ENCODE measurements around the gene SGMS1. TPM values are rescaled to one million over a fixed set of nuclear protein-coding genes. Genes with fewer than 3 reads are reported as not detected.

The SGMS1 gene
- total and polyA plus RNA-seq, 2 experiments from 2014 or later: 15.0 to 34.7 TPM

- no peak for TF ChIP-seq POLR2AphosphoS5 (IDR thresholded peaks at IDR 0.05; ENCODE audit: low read depth)
Observed at GRCh38 chr10:50531388-50532077, 92.2 kb downstream of the SGMS1 start (continued).

GRCh38 chr10:50529660-50530059 is 94.1 kb downstream of the SGMS1 start:
- H3K9me3 Mint-ChIP-seq: no peaks in the 10 kb centered on the region
- DNase-seq (ENCODE audit: low spot score) (no peak), ATAC-seq (no peak)
- Histone ChIP-seq H3K27ac (ENCODE audit: low read depth) (no peak overlapping the region), H3K79me2 (replicated peaks; ENCODE audit: insufficient read depth) (peaks cover 20% of the 10 kb centered on the region), H3K27me3 (ENCODE audit: insufficient read depth) (no peaks in the 10 kb centered on the region), H3K4me1 (ENCODE audit: insufficient read depth) (peaks cover 18% of the 10 kb centered on the region), H2AFZ (no peak overlapping the region), H3K4me2 (no peak overlapping the region), H3F3A (replicated peaks; ENCODE audit: low read depth) (no peaks in the 10 kb centered on the region), H3K36me3 (ENCODE audit: insufficient read depth) (no peaks in the 10 kb centered on the region), H3K9me2 (ENCODE audit: insufficient read depth) (no peaks in the 10 kb centered on the region), H3K4me3 (no peak overlapping the region), H4K20me1 (replicated peaks; ENCODE audit: insufficient read depth) (no peaks in the 10 kb centered on the region; the same call in none of the 2 replicates)
- H3K4me1 Mint-ChIP-seq: peaks cover 24% of the 10 kb centered on the region
- no peak overlapping the region for H3K27ac Mint-ChIP-seq
- no peak for TF ChIP-seq ZNF114 (CRISPR knock-in tag; IDR thresholded peaks at IDR 0.05)
- TF ChIP-seq ZNF462 (CRISPR knock-in tag; IDR thresholded peaks at IDR 0.05): no peak
- no peak for TF ChIP-seq POLR2AphosphoS5 (IDR thresholded peaks at IDR 0.05; ENCODE audit: low read depth)
- no peak overlapping the region for H3K4me3 Mint-ChIP-seq
- no peaks in the 10 kb centered on the region for H3K36me3 Mint-ChIP-seq (ENCODE audit: low read depth)
- H3K27me3 Mint-ChIP-seq (ENCODE audit: insufficient read depth, low read depth, poor library complexity): peaks cover 2% of the 10 kb centered on the region

GRCh38 chr10:50528206-50528605 is 95.5 kb downstream of the SGMS1 start:
- no peak for ATAC-seq
- Mint-ChIP-seq H3K36me3 (ENCODE audit: low read depth) (no peaks in the 10 kb centered on the region), H3K4me1 (peaks cover 39% of the 10 kb centered on the region), H3K4me3 (no peak overlapping the region), H3K9me3 (no peaks in the 10 kb centered on the region), H3K27ac (0 out of 2 replicates have a peak overlapping the region, but pooled peaks have one; percentile 45), H3K27me3 (ENCODE audit: insufficient read depth, low read depth, poor library complexity) (peaks cover 2% of the 10 kb centered on the region)
- peaks cover 7% of the 10 kb centered on the region for H4K20me1 ChIP-seq (replicated peaks; ENCODE audit: insufficient read depth)
- peaks cover 33% of the 10 kb centered on the region for H3K4me1 ChIP-seq (ENCODE audit: insufficient read depth)
- no peaks in the 10 kb centered on the region for H3K36me3 ChIP-seq (ENCODE audit: insufficient read depth)
- no peak for DNase-seq (ENCODE audit: low spot score)
- no peak overlapping the region for H2AFZ ChIP-seq
- H3K9me2 ChIP-seq (ENCODE audit: insufficient read depth): no peaks in the 10 kb centered on the region
- no peaks in the 10 kb centered on the region for H3K27me3 ChIP-seq (ENCODE audit: insufficient read depth)
- H3K27ac ChIP-seq (ENCODE audit: low read depth): peak overlapping the region; percentile 62; the same call in 1 of the 2 replicates
- H3F3A ChIP-seq (replicated peaks; ENCODE audit: low read depth): no peaks in the 10 kb centered on the region
- H3K79me2 ChIP-seq (replicated peaks; ENCODE audit: insufficient read depth): peaks cover 13% of the 10 kb centered on the region; the same call in 1 of the 2 replicates
- no peak overlapping the region for H3K4me2 ChIP-seq
- no peak overlapping the region for H3K4me3 ChIP-seq
- TF ChIP-seq ZNF331 (CRISPR knock-in tag; IDR thresholded peaks at IDR 0.05; ENCODE audit: low read depth) (no peak), JUNB (IDR thresholded peaks at IDR 0.05; ENCODE audit: unreplicated experiment) (no peak)
